Measurements from ENCODE around the gene INHBB.

The INHBB gene

DNA sequence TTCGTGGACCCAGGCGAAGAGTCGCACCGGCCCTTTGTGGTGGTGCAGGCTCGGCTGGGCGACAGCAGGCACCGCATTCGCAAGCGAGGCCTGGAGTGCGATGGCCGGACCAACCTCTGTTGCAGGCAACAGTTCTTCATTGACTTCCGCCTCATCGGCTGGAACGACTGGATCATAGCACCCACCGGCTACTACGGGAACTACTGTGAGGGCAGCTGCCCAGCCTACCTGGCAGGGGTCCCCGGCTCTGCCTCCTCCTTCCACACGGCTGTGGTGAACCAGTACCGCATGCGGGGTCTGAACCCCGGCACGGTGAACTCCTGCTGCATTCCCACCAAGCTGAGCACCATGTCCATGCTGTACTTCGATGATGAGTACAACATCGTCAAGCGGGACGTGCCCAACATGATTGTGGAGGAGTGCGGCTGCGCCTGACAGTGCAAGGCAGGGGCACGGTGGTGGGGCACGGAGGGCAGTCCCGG lies 3.5 kb downstream of the INHBB start:
- TF ChIP-seq, protein P1, sequence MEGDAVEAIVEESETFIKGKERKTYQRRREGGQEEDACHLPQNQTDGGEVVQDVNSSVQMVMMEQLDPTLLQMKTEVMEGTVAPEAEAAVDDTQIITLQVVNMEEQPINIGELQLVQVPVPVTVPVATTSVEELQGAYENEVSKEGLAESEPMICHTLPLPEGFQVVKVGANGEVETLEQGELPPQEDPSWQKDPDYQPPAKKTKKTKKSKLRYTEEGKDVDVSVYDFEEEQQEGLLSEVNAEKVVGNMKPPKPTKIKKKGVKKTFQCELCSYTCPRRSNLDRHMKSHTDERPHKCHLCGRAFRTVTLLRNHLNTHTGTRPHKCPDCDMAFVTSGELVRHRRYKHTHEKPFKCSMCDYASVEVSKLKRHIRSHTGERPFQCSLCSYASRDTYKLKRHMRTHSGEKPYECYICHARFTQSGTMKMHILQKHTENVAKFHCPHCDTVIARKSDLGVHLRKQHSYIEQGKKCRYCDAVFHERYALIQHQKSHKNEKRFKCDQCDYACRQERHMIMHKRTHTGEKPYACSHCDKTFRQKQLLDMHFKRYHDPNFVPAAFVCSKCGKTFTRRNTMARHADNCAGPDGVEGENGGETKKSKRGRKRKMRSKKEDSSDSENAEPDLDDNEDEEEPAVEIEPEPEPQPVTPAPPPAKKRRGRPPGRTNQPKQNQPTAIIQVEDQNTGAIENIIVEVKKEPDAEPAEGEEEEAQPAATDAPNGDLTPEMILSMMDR (IDR thresholded peaks at IDR 0.05; ENCODE audit: control insufficient read depth, extremely low read depth, insufficient read depth): no peak
- DNase-seq (ENCODE audit: low read depth): no peak
- no peak overlapping the region for H3K4me3 ChIP-seq (ENCODE audit: low read depth, low read length)

- TF ChIP-seq, protein P1 (IDR thresholded peaks at IDR 0.05; ENCODE audit: control insufficient read depth, extremely low read depth, insufficient read depth): no peak
- H3K4me3 ChIP-seq (ENCODE audit: low read depth, low read length): no peak overlapping the region
- no peak for DNase-seq (ENCODE audit: low read depth)
Observed at GRCh38 chr2:120350080-120350479, 4.1 kb downstream of the INHBB start.

DNA sequence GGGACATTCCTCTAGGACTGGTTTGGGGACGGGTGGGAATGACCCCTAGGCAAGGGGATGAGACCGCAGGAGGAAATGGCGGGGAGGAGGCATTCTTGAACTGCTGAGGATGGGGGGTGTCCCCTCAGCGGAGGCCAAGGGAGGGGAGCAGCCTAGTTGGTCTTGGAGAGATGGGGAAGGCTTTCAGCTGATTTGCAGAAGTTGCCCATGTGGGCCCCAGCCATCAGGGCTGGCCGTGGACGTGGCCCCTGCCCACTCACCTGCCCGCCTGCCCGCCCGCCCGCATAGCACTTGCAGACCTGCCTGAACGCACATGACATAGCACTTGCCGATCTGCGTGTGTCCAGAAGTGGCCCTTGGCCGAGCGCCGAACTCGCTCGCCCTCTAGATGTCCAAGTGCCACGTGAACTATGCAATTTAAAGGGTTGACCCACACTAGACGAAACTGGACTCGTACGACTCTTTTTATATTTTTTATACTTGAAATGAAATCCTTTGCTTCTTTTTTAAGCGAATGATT lies 4.9 kb downstream of the INHBB start:
- DNase-seq (ENCODE audit: low read depth): no peak
- TF ChIP-seq, protein P1 (IDR thresholded peaks at IDR 0.05; ENCODE audit: control insufficient read depth, extremely low read depth, insufficient read depth): no peak
- H3K4me3 ChIP-seq (ENCODE audit: low read depth, low read length): no peak overlapping the region

DNA sequence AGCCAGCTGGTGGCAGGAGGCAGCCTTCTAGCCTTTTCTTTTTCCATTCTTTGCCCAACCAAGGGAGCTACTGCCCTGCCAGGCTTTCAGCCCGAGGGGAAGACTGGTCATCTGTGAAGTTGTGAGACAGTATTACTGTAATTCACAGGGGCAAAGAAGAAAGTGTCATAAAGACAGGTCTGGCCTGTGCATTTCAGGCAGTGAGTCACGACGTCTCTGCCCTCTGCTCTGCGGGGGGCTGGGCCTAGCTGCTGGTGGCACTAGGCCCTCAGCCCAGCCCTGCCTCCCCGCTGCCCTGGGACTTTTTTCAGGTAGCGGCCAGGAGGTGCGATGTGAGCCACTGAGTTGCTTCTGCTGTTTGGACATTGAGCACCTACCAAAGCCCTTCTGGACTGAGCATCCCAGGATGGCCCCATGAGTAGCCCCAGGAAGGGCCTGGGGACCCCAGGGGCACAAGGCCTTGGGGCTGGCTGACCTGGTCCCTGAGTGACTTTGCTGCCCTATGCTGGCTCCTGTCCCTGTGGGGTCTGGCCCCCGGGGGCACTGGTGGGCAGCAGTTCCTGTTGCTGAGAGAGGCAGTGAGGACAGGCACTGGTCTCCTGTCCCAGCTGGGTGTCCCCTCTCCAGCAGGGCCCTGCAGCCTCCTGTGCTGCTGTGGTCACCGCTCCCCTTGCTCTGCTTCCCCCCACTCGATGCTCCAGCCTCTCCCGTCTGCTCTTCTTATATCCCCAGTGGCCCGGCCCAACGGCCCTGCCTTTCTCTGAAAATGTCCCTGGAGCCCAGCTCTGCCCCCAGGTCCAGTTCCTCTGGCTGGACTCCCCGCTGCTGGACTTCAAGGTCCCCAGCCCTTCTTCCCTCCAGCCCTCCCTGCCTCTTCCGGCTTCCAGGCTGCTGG lies 7.0 kb downstream of the INHBB start:
- H3K4me3 ChIP-seq (ENCODE audit: low read depth, low read length): no peak overlapping the region
- TF ChIP-seq, protein P1 (IDR thresholded peaks at IDR 0.05; ENCODE audit: control insufficient read depth, extremely low read depth, insufficient read depth): no peak
- no peak for DNase-seq (ENCODE audit: low read depth)

GRCh38 chr2:120353591-120353898 lies 7.6 kb downstream of the INHBB start:
- TF ChIP-seq, protein P1 (IDR thresholded peaks at IDR 0.05; ENCODE audit: control insufficient read depth, extremely low read depth, insufficient read depth): no peak
- H3K4me3 ChIP-seq (ENCODE audit: low read depth, low read length): no peak overlapping the region
- DNase-seq (ENCODE audit: low read depth): no peak

DNA sequence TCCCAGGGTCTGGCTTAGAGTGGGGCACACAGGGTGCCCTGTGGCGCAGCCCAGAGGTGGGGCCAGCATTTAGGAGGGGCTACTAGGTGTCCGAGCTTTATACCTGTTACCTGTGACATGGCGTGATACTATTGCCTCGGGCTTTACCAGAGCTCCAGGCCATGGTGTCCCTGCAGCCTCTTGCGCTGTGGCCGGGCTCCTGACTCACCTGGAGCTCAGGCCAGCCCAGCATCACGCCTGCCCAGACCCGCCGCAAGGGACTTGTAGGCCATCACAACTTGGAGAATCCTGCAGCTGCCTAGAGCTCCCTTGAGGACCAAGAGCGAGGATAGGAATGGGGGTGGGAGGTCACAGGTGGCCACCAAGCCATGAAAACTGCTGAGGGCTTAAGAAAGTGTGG lies 8.0 kb downstream of the INHBB start:
- TF ChIP-seq, protein P1 (IDR thresholded peaks at IDR 0.05; ENCODE audit: control insufficient read depth, extremely low read depth, insufficient read depth): no peak
- no peak for DNase-seq (ENCODE audit: low read depth)
- no peak overlapping the region for H3K4me3 ChIP-seq (ENCODE audit: low read depth, low read length)

Measured in LNCaP clone FGC (cell line).